ENCODE results near the gene CFAP61.

Gene CFAP61

GRCh38 chr20:20359628-20360027 lies 307.3 kb downstream of the CFAP61 start:
- no peak for FAIRE-seq
- DNase-seq (ENCODE audit: insufficient read length, low spot score), result no peak

GRCh38 chr20:20360464-20360863 lies 308.1 kb downstream of the CFAP61 start:
- DNase-seq (ENCODE audit: insufficient read length, low spot score) (peak; percentile 45), FAIRE-seq (peak; percentile 16)

- no peak for FAIRE-seq
- DNase-seq (ENCODE audit: insufficient read length, low spot score), result no peak
Measured at GRCh38 chr20:20362774-20363433, 310.6 kb downstream of the CFAP61 start.

GRCh38 chr20:20363434-20363798 lies 311.1 kb downstream of the CFAP61 start:
- DNase-seq (ENCODE audit: insufficient read length, low spot score), result no peak

GRCh38 chr20:20363799-20364592 lies 311.7 kb downstream of the CFAP61 start:
- no peak for DNase-seq (ENCODE audit: insufficient read length, low spot score)
- FAIRE-seq, result no peak

More at GRCh38 chr20:20363434-20363798, 311.1 kb downstream of the CFAP61 start:
- no peak for FAIRE-seq

GRCh38 chr20:20364593-20365479 lies 312.5 kb downstream of the CFAP61 start:
- DNase-seq (ENCODE audit: insufficient read length, low spot score) (no peak), FAIRE-seq (no peak)

GRCh38 chr20:20365480-20366161 lies 313.3 kb downstream of the CFAP61 start:
- no peak for FAIRE-seq
- no peak for DNase-seq (ENCODE audit: insufficient read length, low spot score)

- no peak for DNase-seq (ENCODE audit: insufficient read length, low spot score)
- no peak for FAIRE-seq
Measured at GRCh38 chr20:20366551-20366875, 314.2 kb downstream of the CFAP61 start.

- no peak for FAIRE-seq
- no peak for DNase-seq (ENCODE audit: insufficient read length, low spot score)
Measured at GRCh38 chr20:20366876-20367574, 314.7 kb downstream of the CFAP61 start.

- no peak for DNase-seq (ENCODE audit: insufficient read length, low spot score)
- no peak for FAIRE-seq
Measured at GRCh38 chr20:20367575-20368417, 315.5 kb downstream of the CFAP61 start, which contains the start of gene INSM1. INSM1 (plus strand) TSS chr20:20368104; CDS start chr20:20368268, 164 bp downstream.

GRCh38 chr20:20368418-20369249 lies 316.3 kb downstream of the CFAP61 start:
- DNase-seq (ENCODE audit: insufficient read length, low spot score) (no peak), FAIRE-seq (no peak)

- no peak for DNase-seq (ENCODE audit: insufficient read length, low spot score)
- no peak for FAIRE-seq
Measured at GRCh38 chr20:20369250-20370093, 317.1 kb downstream of the CFAP61 start.

- DNase-seq (ENCODE audit: insufficient read length, low spot score), result no peak
- FAIRE-seq, result no peak
Measured at GRCh38 chr20:20370094-20370575, 317.8 kb downstream of the CFAP61 start.

- DNase-seq (ENCODE audit: insufficient read length, low spot score) (no peak), FAIRE-seq (no peak)
Measured at GRCh38 chr20:20371083-20371482, 318.8 kb downstream of the CFAP61 start.

GRCh38 chr20:20371681-20372080 lies 319.3 kb downstream of the CFAP61 start:
- no peak for FAIRE-seq

GRCh38 chr20:20373091-20373571 lies 320.8 kb downstream of the CFAP61 start:
- DNase-seq (ENCODE audit: insufficient read length, low spot score) (no peak), FAIRE-seq (no peak)

More at GRCh38 chr20:20371681-20372080, 319.3 kb downstream of the CFAP61 start:
- DNase-seq (ENCODE audit: insufficient read length, low spot score), result no peak

- no peak for FAIRE-seq
- DNase-seq (ENCODE audit: insufficient read length, low spot score), result no peak
Measured at GRCh38 chr20:20375862-20376261, 323.5 kb downstream of the CFAP61 start.
